Activated CD4-positive, alpha-beta T cell treated with anti-CD3 and anti-CD28 coated beads, Interleukin-2, Interleukin-6, amounts not matched to agents 100 ng/mL and 50 ng/mL, durations not matched to agents 16 hours and 8 hours (primary cell): Measurements from ENCODE around the gene CYP26C1.
A peak's percentile ranks its signal among the peaks of the same experiment; 100 is the strongest.

ENCODE experiments used
- DNase-seq: peaks from one replicate; pipeline ENCODE4 v3.0.0-alpha.2; 2020

The CYP26C1 gene

DNA sequence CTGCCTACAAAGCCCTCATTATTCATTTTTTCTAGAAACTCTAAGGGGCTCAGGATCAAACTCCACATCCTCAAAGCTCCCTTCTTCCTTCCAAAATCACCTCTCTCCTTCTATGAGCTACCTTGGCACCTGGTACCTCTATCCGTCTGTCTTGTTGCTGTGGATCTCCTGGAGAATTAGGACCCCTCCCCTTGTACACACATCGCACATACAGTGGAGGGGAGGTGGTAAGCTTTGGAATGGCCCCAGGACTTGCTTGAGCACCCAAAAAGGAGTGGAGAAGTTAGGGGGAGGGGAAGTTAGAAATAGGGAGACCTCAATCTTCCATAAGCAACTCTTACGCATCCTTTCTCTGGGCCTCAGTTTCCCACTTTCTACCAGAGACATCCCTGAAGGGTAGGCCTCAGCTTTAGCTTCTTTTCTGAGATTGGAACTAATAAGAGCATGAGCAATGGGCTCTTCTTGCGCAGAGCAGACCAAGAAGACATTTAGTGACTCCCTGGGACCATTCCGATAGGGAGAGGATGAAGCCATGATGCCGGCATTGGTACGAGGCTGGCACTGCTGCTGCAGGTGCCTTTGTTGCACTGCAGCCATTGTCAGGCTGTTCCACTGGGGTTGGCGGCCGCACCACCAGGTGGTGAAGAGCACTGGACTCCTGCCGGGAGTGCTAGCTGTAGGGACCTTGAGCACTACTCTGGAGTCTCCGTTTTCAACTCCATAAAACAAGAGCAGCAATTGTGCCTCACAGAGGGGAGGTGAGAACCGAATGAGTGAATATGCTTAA lies 4.5 kb downstream of the CYP26C1 start:
- no peak for DNase-seq

- no peak for DNase-seq
Measured at GRCh38 chr10:93065675-93066543, 5.3 kb downstream of the CYP26C1 start.

DNA sequence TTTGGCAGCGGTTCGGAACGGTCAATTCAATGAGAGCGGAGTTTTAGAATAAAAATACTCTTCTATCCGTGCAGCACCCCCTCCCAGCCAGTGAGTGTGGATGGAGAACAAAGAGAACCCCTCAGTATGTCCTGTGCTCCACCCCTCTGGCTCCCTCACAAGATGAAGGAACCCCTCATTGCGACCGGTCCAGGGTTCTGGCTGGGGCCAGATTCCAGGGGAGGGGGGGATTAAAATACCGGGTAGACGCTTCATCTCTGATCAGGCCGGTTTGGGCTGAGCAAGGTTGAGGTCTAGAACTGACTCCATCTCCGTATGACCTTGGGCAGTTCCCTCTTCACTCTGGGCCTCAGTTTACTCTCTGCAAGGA lies 5.9 kb downstream of the CYP26C1 start:
- no peak for DNase-seq

- no peak for DNase-seq
Measured at GRCh38 chr10:93067443-93068365, 7.1 kb downstream of the CYP26C1 start.

DNA sequence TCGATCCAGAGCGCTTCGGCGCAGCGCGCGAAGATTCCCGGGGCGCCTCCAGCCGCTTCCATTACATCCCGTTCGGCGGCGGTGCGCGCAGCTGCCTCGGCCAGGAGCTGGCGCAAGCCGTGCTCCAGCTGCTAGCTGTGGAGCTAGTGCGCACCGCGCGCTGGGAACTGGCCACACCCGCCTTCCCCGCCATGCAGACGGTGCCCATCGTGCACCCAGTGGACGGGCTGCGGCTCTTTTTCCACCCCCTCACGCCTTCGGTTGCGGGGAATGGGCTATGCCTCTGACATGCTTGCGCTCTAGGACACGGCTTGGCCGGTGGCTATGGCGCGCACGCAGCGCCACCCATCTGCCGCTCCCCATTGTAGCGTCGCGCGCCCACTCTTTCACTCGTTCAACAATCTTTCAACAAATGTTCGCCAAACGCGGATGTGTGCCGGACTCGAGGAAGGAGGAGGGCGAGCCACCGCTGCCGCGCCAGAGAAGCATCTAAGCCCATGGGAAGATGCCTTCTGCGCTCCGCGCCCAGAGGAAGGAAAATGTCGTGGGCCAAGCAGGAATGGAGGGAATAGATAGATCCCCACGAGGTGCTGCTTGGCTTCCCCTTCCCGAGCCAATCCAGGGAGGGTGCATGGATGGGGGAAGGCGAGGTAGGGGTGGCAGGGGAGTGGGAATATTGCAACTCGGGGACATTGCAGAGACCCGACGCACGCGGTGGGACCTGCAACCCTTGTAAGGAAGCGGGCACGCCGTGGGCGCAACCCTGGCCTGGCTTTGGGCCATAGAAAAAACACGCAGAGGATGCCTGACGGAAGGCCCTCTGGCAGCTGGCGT lies 8.0 kb downstream of the CYP26C1 start:
- no peak for DNase-seq

- no peak for DNase-seq
Measured at GRCh38 chr10:93069245-93069561, 8.6 kb downstream of the CYP26C1 start.

- no peak for DNase-seq
Measured at GRCh38 chr10:93070378-93071176, 10.0 kb downstream of the CYP26C1 start.

DNA sequence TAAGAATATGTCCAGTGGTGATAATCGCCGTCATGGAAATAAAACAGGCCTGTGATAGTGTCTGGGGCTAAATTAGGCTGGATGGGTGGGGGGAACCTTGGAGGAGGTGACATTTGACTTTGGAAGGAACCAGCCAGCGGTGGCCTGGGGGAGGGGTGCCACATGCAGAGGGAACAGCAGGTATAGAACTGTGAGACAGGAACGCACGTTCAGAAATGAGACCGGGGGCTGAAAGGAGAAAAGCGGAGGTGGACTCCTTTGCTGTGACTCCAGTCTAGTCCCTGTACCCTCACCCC lies 10.5 kb downstream of the CYP26C1 start:
- DNase-seq, result no peak

- no peak for DNase-seq
Measured at GRCh38 chr10:93071674-93072224, 11.2 kb downstream of the CYP26C1 start.

GRCh38 chr10:93072225-93072712 lies 11.7 kb downstream of the CYP26C1 start:
- DNase-seq, result no peak

DNA sequence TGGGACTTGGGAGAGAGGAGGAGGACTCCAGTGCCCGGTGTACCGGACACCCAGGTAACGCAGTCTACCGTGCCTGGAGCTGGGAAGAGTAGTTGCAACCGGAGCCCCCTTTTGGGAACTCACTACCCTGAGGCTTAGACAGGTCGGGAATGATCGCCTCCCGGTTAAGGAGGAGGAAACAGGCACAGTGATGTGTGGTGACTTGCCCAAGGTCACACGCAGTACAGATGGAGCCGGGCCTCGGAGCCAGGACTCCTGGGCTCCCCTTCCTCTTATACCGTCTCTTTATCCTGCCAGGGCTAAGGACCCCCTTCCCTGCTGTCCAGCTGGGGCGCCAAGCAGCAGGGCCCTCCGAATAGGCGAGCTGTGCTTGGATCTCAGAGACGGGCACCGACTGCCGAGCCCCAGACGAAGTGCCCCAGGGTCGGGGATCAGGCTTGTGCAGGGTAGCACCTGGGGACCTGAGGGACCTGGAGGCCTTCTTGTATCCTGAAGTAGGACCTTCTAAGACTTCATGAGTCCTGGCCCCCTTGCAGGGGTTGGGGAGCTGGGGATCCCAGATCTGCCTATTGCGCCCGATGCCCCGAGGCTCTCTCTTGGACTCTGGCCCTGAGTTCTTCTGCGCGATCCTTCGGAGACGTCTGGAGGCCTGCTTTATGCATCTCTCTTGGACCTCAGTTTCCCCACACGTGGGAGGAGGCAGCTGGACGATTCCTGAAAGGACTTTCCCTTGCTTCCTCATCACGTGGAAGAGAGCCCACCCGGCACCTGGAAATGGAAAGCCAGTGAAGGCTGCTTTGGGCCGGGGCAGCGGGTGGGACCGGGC lies 12.3 kb downstream of the CYP26C1 start:
- DNase-seq, result no peak

- no peak for DNase-seq
Measured at GRCh38 chr10:93073539-93074146, 13.0 kb downstream of the CYP26C1 start, which contains the start of gene CYP26A1. Gene CYP26A1 (plus strand): TSS chr10:93073893. CDS start chr10:93073935, 42 bp downstream.

GRCh38 chr10:93074147-93074596 lies 13.6 kb downstream of the CYP26C1 start:
- DNase-seq, result peak; percentile 16

- no peak for DNase-seq
Measured at GRCh38 chr10:93074597-93075368, 14.2 kb downstream of the CYP26C1 start.

GRCh38 chr10:93075369-93076221 lies 15.0 kb downstream of the CYP26C1 start:
- peak; percentile 58 for DNase-seq

- DNase-seq, result no peak
Measured at GRCh38 chr10:93076871-93077270, 16.3 kb downstream of the CYP26C1 start.

DNA sequence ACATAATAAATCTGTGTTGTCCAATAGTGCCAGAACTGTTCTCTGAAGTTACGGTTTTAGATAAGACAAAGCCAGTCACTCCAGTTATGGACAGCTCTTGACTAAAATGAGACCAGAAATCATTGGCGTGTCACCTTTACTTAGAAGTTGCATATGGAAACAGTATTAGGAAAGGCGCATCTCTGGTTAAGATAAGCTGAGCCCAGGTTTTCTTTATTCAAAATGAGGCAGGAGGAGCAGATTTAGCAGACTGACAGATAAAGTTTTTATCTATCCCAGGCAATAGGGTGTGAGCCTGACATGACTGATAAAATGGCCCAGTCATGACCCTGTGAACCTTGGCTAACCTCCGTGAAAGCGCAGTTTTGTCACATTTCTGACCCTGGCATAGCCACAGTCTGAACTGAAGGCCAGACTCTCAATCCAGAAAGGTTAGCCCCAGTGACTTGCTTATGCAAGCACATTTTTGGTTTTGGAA lies 17.3 kb downstream of the CYP26C1 start:
- no peak for DNase-seq
